ENCODE measurements around the gene GABRB1.
"Not testable (repeated sequence)": the region's sequence is repeated elsewhere in the genome, so short reads cannot be mapped to it uniquely, and the experiment has no call there.

Gene GABRB1

DNA sequence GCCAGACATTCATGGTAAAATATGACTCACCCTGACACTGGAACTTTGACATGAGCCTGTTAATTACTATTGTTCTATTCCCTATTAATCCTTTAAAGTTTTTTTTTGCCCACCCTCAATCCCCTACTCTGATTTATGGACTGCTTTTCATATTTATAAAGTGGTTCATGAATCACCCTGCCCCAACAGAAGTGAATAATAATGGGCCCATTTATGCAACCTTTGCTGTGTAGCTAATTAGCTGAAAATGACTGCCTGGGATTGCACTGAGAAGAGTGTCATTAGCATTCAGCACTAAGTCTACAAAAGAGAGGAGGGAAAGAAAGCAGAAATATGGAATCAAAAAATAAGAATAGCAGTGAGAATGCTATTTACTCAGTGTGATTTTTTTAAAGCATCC lies 277.8 kb downstream of the GABRB1 start:
- DNase-seq (ENCODE audit: low read depth): no peak

DNA sequence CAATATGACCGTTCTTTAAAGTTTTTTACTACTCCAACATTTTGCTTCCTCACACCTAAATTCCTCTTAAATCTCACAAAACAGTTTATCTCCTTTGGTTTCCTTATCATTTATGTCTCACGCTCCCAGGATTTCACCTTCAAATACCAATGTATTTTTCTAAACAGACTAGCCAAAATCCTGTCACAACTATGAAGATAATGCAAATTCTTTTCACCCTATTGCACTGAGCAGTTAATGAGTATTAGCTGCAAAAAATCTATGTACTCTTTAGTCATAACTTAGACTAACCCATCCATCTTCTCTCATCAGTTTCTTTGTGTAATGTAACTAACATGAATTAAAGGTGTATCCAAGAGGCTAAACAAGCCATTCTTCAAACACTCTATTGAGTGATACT lies 280.8 kb downstream of the GABRB1 start:
- DNase-seq (ENCODE audit: low read depth): no peak

DNA sequence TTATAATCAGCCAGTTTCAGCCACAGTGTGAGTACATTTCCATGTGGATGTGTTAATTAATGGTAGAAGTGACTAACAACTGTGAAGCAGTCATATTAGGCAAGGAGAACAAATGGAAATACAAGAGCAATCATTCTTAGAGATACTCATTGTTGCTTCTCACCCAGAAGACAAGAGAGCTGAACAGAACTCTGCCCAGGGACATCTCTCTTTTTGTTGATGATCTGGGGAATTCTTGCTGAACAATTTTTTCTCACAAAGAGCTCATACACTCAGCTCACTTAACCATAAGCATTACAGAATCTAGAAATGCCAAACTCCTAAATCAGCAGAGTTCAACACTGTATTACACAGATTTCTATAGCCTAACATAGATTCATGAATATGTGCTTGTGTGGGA lies 282.0 kb downstream of the GABRB1 start:
- no peak for DNase-seq (ENCODE audit: low read depth)

DNA sequence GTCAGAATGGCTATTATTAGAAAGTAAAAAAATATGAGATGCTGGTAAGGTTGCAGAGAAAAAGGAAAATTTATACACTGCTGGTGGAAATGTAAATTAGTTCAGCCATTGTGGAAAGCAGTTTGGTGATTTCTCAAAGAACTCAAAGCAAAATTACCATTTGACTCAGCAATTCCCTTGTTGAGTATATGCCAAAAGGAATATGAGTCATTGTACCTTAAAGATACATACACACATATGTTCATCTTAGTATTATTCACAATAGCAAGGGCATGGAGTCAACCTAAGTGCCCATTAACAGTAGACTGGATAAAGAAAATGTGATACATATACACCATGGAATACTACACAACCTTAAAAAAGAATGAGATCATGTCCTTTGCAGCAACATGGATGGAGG lies 284.0 kb downstream of the GABRB1 start:
- DNase-seq (ENCODE audit: low read depth): no peak

GRCh38 chr4:47326025-47326424 lies 294.7 kb downstream of the GABRB1 start:
- DNase-seq (ENCODE audit: low read depth): no peak

- no peak for DNase-seq (ENCODE audit: low read depth)
These were observed 299.5 kb downstream of the GABRB1 start for GRCh38 chr4:47330866-47331265.

DNA sequence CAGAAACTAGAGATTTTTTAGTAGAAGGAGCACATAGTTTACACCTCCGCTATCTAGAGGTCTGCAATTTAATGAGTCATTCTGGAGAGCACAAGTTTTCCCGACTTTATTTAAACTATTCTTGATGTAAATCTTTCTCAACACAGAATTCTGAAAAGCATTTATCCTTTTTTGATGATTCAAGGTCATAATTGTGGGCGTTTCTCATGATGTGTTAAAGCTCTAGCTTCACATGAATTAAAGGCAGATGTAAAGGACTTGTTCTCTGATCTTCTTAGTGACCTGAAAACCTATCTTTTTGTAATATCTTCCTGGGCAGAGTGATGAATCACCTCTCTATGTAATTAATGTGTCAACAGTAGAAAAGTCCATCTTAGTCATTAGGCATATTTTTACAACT lies 303.3 kb downstream of the GABRB1 start:
- no peak for DNase-seq (ENCODE audit: low read depth)

- DNase-seq (ENCODE audit: low read depth): no peak
These were observed 306.5 kb downstream of the GABRB1 start for GRCh38 chr4:47337893-47338292.

DNA sequence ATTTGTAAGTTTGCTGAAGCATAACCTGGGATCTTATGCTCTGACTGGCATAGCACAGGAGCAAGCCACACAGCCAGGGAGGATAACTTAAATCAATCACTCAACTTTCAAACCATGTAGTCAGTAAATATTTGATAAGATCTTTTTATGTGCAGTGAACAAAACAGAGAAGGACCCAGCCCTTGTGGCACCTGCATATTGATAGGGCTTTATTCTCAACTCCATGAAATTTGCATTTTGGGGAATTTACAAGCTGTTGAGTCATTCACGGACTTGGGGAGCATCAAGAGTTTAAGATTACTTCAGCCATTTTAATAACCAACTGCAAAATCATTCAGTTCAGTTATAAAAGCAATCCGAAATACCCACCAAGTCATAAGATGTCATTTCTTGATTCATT lies 309.5 kb downstream of the GABRB1 start:
- DNase-seq (ENCODE audit: low read depth): no peak

DNA sequence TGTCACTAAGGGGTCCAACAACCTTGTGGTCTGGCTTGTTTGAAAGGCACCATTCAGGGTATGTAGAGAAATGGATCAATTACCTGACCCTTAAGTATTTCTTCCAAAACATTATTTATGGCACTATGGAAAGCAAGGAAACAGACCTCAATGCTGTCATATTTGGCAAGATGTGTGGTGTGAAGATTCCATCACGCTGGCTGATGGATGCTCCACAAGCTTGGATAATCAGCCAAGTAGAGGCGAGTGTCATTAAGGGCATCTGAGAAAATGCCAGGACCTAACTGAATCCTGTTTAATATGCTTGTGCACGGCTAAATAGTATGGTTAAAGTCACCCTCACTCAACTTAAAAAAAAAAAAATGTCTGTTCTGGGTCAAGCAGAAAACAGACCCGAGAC lies 311.4 kb downstream of the GABRB1 start:
- no peak for DNase-seq (ENCODE audit: low read depth)

GRCh38 chr4:47349326-47349725 lies 318.0 kb downstream of the GABRB1 start:
- DNase-seq (ENCODE audit: low read depth): no peak

GRCh38 chr4:47355568-47355967 lies 324.2 kb downstream of the GABRB1 start:
- DNase-seq (ENCODE audit: low read depth): no peak

GRCh38 chr4:47359891-47360290 lies 328.5 kb downstream of the GABRB1 start:
- no peak for DNase-seq (ENCODE audit: low read depth)

- DNase-seq (ENCODE audit: low read depth): no peak
These were observed 336.4 kb downstream of the GABRB1 start for GRCh38 chr4:47367761-47368160.

DNA sequence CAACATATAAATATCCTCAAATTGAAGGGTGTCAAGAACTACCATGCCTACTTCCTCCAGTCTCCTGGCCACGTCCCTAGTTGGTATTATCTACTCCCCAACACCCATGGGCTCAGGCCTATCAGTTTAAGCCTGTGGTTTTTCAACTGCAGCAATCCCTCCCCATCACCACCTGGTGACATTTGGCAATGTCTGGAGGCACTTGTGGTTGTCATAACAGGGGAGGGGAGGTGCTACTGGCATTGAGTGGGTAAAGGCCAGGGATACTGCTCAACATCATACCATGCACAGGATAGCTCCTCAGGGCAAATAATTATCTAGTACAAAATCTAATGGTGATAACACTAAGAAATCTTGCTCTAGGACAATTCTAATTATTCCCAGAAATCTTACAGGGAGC lies 336.8 kb downstream of the GABRB1 start:
- DNase-seq (ENCODE audit: low read depth): no peak

- no peak for DNase-seq (ENCODE audit: low read depth)
These were observed 341.2 kb downstream of the GABRB1 start for GRCh38 chr4:47372561-47372960.

GRCh38 chr4:47373174-47373573 lies 341.8 kb downstream of the GABRB1 start:
- no peak for DNase-seq (ENCODE audit: low read depth)

DNA sequence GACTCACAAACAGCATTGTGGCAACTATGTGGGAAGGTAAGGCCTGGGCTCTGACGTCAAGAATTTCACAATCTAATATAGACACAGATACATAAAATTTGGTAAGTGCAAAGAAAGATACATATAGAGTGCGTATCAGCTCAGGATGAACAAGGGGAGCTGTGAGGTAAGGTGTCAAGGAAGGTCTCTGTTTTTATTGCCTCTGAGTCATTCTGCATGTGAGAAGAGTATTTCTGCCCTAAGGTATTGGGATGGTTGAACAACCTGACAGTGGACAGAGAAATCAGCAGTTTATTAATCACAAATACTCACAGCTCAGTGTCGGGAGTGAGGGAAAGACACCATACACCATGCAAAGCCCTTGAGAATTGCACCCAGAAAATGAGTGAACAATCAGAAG lies 342.3 kb downstream of the GABRB1 start:
- no peak for DNase-seq (ENCODE audit: low read depth)

GRCh38 chr4:47374477-47374876 lies 343.1 kb downstream of the GABRB1 start:
- peak; percentile 22 for DNase-seq (ENCODE audit: low read depth)

DNA sequence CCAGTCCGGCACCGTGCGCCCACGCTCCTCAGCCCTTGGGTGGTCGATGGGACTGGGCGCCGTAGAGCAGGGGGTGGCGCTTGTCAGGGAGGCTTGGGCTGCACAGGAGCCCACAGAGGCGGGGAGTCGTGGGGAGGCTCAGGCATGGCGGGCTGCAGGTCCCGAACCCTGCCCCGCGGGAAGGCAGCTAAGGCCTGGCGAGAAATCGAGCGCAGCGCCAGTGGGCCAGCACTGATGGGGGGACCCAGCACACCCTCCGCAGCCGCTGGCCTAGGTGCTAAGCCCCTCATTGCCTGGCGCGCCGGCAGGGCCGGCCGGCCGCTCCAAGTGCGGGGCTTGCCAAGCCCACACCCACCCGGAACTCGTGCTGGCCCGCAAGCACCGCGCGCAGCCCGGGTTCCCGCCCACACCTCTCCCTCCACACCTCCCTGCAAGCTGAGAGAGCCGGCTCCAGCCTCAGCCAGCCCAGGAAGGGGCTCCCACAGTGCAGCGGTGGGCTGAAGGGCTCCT lies 346.7 kb downstream of the GABRB1 start:
- DNase-seq (ENCODE audit: low read depth): not testable (repeated sequence)

GRCh38 chr4:47381172-47381571 lies 349.8 kb downstream of the GABRB1 start:
- no peak for DNase-seq (ENCODE audit: low read depth)

GRCh38 chr4:47382846-47383360 lies 351.5 kb downstream of the GABRB1 start:
- DNase-seq (ENCODE audit: low read depth): no peak

DNA sequence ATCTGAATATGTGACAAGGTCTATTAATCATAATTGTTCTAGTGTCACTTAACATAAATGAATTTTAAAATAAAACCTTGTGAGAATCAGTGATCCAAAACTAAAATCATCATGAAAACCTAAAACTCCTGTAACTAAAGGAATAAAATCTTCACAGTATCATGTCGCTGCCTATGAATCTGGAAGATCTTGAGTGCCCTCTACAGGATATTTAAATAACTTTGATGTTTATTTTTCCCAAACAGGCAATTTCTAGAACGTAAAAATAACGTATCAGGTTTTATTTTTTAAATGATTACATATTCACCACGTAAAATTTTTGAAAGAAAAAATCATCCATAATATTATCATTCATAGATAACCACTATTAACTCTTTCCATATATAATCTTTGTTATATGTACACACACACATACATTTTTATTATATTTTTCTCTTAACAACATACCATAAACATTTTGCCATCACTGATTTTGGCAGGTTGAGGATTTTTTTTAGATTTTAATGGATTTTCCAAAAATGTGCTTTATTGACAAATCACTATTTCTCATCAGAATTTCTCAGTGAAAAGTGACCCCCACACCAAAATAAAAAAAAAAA lies 352.6 kb downstream of the GABRB1 start:
- DNase-seq (ENCODE audit: low read depth): peak; percentile 8

DNA sequence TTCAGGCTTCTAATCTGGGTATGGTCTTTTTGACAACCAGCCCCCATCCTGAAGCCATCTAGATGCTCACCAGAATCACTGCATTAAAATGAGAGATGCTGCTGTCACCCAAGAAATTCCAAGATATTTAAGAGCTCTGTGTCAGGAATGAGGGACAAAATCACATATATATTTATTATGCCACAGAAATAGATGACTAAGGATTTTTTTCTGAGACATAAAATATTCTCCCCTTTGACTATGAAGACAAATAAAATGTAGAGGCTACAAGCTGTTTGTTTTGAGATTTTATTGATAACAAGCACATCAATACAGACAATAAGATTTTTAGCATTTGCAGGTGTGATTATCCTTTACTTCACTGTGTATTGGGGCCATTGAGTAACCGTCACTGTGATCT lies 354.8 kb downstream of the GABRB1 start:
- DNase-seq (ENCODE audit: low read depth): no peak
